AG04450 (cell line): ENCODE measurements around the gene TNK2. TPM values are rescaled to one million over a fixed set of nuclear protein-coding genes. Genes with fewer than 3 reads are reported as not detected.
"Not testable (repeated sequence)": the region's sequence is repeated elsewhere in the genome, so short reads cannot be mapped to it uniquely, and the experiment has no call there.

Experiments
- CTCF ChIA-PET: fragments of 300-600, 350-600 bp; formaldehyde crosslinking; extraction: SDS; loops from one replicate; lab custom pipeline; 2022; ENCODE audit warnings: antibody characterized with exemption, inconsistent platforms; lab: Charles Lee
- POLR2A ChIA-PET: fragments of 350-600 bp; formaldehyde crosslinking; extraction: SDS; loops from one replicate; lab custom pipeline; 2021; ENCODE audit warnings: antibody characterized with exemption, inconsistent platforms; lab: Yijun Ruan, JAX
- DNase-seq: peaks from one replicate; pipeline ENCODE4 v3.0.0-alpha.2; 2011; ENCODE audit warnings: low read depth, low spot score
- H3K27ac ChIP-seq: one replicate; pipeline ENCODE4 v1.5.1; 2012; ENCODE audit warnings: low read depth, low read length, control low read depth
- H3K27me3 ChIP-seq: one replicate; pipeline ENCODE4 v1.6.0; 2012; ENCODE audit warnings: low read length; ENCODE audit not compliant: control insufficient read depth, insufficient read depth
- H3K4me3 ChIP-seq: 2 replicates; pipeline ENCODE4 v1.5.1; 2011; ENCODE audit warnings: mild to moderate bottlenecking, low read depth, low read length, control low read depth
- H3K9me3 ChIP-seq: 2 replicates; pipeline ENCODE4 v1.5.1; 2012; ENCODE audit warnings: low read length; ENCODE audit not compliant: control insufficient read depth, insufficient read depth
- CTCF ChIP-seq: IDR thresholded peaks from 2 replicates; pipeline ENCODE4 v1.5.1; 2011; ENCODE audit warnings: low read depth, low read length, control low read depth, inconsistent platforms
- polyA plus RNA-seq: library from polyadenylated mRNA; depleted of rRNA; stranded (reverse); fragments of >200 nt; gene quantifications from 2 replicates; pipeline ENCODE4 v1.2.3, GENCODE V29; 2011

Gene TNK2
- polyA plus RNA-seq, 1 experiment = 2.7 TPM

DNA sequence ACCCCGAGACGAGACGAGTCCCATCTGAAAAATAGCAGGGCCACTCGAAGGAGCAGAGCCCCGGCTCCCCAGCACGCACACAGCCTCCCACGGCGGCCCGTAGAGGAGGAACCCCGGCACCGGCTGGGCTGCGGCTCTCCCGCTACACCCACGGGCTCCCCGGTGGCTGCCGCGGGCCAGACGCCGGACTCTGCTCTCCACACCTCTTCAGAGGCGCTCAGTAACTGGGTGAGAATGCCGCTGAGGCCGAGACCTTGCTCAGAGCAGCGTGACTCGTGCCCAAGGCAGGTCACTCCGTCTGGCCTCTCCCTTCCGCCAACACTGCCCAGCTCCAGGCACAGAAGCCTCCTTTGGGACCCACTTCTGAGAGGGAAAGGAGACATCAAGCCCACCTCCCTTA, 34.4 kb downstream of the TNK2 start:
- no peaks in the 10 kb centered on the region for H3K27me3 ChIP-seq
- H3K27ac ChIP-seq = peak overlapping the region; percentile 21
- ChIA-PET CTCF (interaction anchor here (0.6 kb wide), 1 partner anchor 23 kb away, joined by 3 read pairs; no protein-coding TSS in a partner anchor), POLR2A (no interaction called here)
- no peak for TF ChIP-seq CTCF
- H3K9me3 ChIP-seq = peaks cover 8% of the 10 kb centered on the region; the same call in 1 of the 2 replicates
- H3K4me3 ChIP-seq = no peak overlapping the region
- DNase-seq = no peak

- CTCF ChIA-PET = interaction anchor here (2.4 kb wide), 1 partner anchor 21 kb away, joined by 10 read pairs; no protein-coding TSS in a partner anchor
- POLR2A ChIA-PET = no interaction called here
- no peak overlapping the region for H3K27ac ChIP-seq
These were observed 35.0 kb downstream of the TNK2 start for GRCh38 chr3:195873281-195873887.

DNA sequence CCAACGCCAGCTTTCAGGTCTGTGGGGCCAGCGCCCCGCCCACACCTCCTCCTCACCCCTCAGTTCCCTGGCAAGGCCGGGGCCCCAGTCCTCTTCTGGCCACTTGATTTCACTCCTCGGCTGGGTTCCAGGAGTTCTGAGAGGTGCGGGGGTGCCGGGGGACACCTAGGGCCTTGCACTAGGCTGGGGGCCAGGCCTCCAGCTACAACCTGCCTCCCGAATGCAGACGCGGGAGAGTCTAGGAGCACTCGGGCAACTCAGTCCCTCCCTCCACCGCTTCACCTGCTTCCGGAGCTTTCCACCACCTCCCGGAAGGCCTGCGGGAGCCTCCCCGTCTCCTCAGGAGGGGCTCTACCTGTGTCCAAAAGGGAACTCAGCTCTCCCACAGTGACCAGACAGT, 35.6 kb downstream of the TNK2 start:
- no peak for TF ChIP-seq CTCF
- Histone ChIP-seq H3K9me3 (peaks cover 8% of the 10 kb centered on the region; the same call in 1 of the 2 replicates), H3K4me3 (no peak overlapping the region), H3K27ac (no peak overlapping the region), H3K27me3 (no peaks in the 10 kb centered on the region)
- POLR2A ChIA-PET = no interaction called here
- CTCF ChIA-PET = interaction anchor here (0.6 to 2.4 kb wide), 2 partner anchors 19 to 22 kb away, joined by 3 to 10 read pairs; no protein-coding TSS in a partner anchor
- DNase-seq = no peak

More at GRCh38 chr3:195873281-195873887, 35.0 kb downstream of the TNK2 start:
- no peak overlapping the region for H3K4me3 ChIP-seq
- H3K9me3 ChIP-seq = peaks cover 8% of the 10 kb centered on the region; the same call in 1 of the 2 replicates
- no peaks in the 10 kb centered on the region for H3K27me3 ChIP-seq
- no peak for TF ChIP-seq CTCF
- no peak for DNase-seq

DNA sequence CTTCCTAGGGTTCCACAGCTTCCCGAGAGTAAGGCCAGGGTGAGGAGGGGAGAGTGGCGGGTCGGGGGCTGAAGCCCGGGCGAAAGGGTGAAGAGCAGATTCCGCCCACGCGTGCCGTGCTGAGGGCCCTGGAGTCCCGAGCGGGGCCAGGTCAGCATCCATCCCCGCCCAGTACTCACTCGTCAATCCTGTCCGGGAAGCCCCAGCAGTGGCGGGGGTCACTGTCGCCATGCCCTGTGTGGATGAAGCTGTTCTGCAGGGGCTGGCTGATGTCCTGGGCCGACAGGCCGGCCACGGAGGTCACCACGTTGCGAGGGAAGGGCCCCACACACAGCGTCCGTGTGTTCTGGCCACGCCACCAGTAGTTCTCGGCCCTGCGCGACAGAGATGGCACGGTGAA, 36.3 kb downstream of the TNK2 start:
- DNase-seq = no peak
- ChIA-PET POLR2A (no interaction called here), CTCF (interaction anchor here (2.4 kb wide), 1 partner anchor 22 kb away, joined by 10 read pairs; no protein-coding TSS in a partner anchor)
- Histone ChIP-seq H3K4me3 (no peak overlapping the region), H3K27me3 (no peaks in the 10 kb centered on the region), H3K9me3 (peaks cover 8% of the 10 kb centered on the region; the same call in 1 of the 2 replicates), H3K27ac (no peak overlapping the region)
- no peak for TF ChIP-seq CTCF

DNA sequence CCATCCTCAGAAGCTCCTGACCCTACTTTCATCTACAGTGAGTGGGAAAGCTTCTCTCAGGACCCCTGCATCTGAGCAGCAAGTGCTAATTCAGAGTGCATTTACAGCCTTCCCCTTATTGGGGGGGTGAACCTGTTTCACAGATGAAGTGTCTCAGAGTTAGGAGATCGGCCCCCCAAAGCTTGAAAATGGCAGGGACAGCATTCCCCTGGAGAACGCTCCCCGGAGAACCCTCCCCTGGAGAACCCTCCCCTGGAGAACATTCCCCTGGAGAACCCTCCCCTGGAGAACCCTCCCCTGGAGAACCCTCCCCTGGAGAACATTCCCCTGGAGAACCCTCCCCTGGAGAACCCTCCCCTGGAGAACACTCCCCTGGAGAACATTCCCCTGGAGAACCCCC, 36.7 kb downstream of the TNK2 start:
- DNase-seq = not testable (repeated sequence)

More for the DNA sequence above, 36.7 kb downstream of the TNK2 start:
- POLR2A ChIA-PET, H3K27me3 ChIP-seq, H3K9me3 ChIP-seq, H3K27ac ChIP-seq, H3K4me3 ChIP-seq: not testable (repeated sequence)
- CTCF ChIA-PET = interaction anchor here (0.5 to 2.4 kb wide), 4 partner anchors 9 to 44 kb away, joined by 4 to 10 read pairs (median 4); no protein-coding TSS in a partner anchor
